HepG2 (cell line): ENCODE results near the gene FKBP14. TPM values are rescaled to one million over a fixed set of nuclear protein-coding genes. Genes with fewer than 3 reads are reported as not detected.

Source experiments
- ESRRA ChIP-seq: sonication (generic); formaldehyde crosslinking; IDR thresholded peaks from 2 replicates; pipeline ENCODE4 v1.5.1; 2020; ENCODE audit warnings: mild to moderate bottlenecking, low read depth, missing genetic modification reagents
- FOXP4 ChIP-seq: sonication (generic); formaldehyde crosslinking; IDR thresholded peaks from 2 replicates; pipeline ENCODE4 v1.4.0; 2020; ENCODE audit warnings: missing genetic modification reagents
- JARID2 ChIP-seq: sonication (generic); formaldehyde crosslinking; IDR thresholded peaks from 2 replicates; pipeline ENCODE4 v1.8.1; 2023; ENCODE audit warnings: missing genetic modification reagents, inconsistent platforms; ENCODE audit not compliant: insufficient replicate concordance
- MED13 ChIP-seq: sonication (generic); formaldehyde crosslinking; IDR thresholded peaks from 2 replicates; pipeline ENCODE4 v1.5.0; 2020; ENCODE audit warnings: missing genetic modification reagents
- THAP8 ChIP-seq: sonication (generic); formaldehyde crosslinking; IDR thresholded peaks from 2 replicates; pipeline ENCODE4 v1.5.1; 2020; ENCODE audit warnings: missing genetic modification reagents, mild to moderate bottlenecking, borderline replicate concordance
- ZBTB33 ChIP-seq: sonication (generic); formaldehyde crosslinking; IDR thresholded peaks from 2 replicates; pipeline ENCODE4 v1.4.0; 2020; ENCODE audit warnings: missing genetic modification reagents
- ZNF142 ChIP-seq: sonication (generic); formaldehyde crosslinking; IDR thresholded peaks from 2 replicates; pipeline ENCODE4 v1.4.0; 2020; ENCODE audit warnings: missing genetic modification reagents
- ZSCAN12 ChIP-seq: sonication (generic); formaldehyde crosslinking; IDR thresholded peaks from 2 replicates; pipeline ENCODE4 v1.9.0; 2021; ENCODE audit warnings: mild to moderate bottlenecking, missing genetic modification reagents
- ZSCAN29 ChIP-seq: sonication (generic); formaldehyde crosslinking; conservative IDR thresholded peaks from 2 replicates; pipeline ENCODE4 v1.4.0; 2020; ENCODE audit warnings: mild to moderate bottlenecking, missing genetic modification reagents
- polyA plus RNA-seq, 8 experiments: library from polyadenylated mRNA; depleted of rRNA in 3 of 8; stranded (reverse) in 7 of 8; unstranded in 1 of 8; fragments of >200 nt; fragmentation: Illumina TruSeq in 4 of 8; extraction: Trizol in 4 of 8; gene quantifications; 2 replicates each; pipeline versions ENCODE4 v1.2.1 to v1.2.3, GENCODE V29; 2011 to 2016; ENCODE audit warnings: low read depth in 4 of 8, missing spikeins in 1 of 8, mixed read lengths in 1 of 8; ENCODE audit not compliant: insufficient read depth in 1 of 8
- total RNA-seq, 5 experiments: library from RNA; depleted of rRNA; stranded (reverse); fragments of >200 nt; fragmentation: Illumina TruSeq; extraction: Trizol; gene quantifications; 2 replicates each; pipeline ENCODE4 v1.2.3, GENCODE V29; 2016; ENCODE audit warnings: low read depth in 1 of 5
- TF ChIP-seq, protein P1 (sequence below): sonication (generic); formaldehyde crosslinking; IDR thresholded peaks from 2 replicates; pipeline ENCODE4 v1.9.0; 2021; ENCODE audit warnings: mild to moderate bottlenecking, missing genetic modification reagents

The FKBP14 gene
- total and polyA plus RNA-seq, 2 of the 13 experiments (the other 11 are each of a cell fraction or from before 2014, with no cell fraction given) = 20.0 to 32.3 TPM

- TF ChIP-seq THAP8 (CRISPR knock-in tag) (no peak), ESRRA (CRISPR knock-in tag) (no peak), ZSCAN29 (CRISPR knock-in tag) (no peak), FOXP4 (CRISPR knock-in tag) (no peak; the same call in 1 of the 2 replicates), JARID2 (CRISPR knock-in tag) (no peak), ZSCAN12 (CRISPR knock-in tag) (no peak), MED13 (CRISPR knock-in tag) (no peak), ZBTB33 (no peak), ZNF142 (no peak; the same call in 1 of the 2 replicates)
- TF ChIP-seq, protein P1, sequence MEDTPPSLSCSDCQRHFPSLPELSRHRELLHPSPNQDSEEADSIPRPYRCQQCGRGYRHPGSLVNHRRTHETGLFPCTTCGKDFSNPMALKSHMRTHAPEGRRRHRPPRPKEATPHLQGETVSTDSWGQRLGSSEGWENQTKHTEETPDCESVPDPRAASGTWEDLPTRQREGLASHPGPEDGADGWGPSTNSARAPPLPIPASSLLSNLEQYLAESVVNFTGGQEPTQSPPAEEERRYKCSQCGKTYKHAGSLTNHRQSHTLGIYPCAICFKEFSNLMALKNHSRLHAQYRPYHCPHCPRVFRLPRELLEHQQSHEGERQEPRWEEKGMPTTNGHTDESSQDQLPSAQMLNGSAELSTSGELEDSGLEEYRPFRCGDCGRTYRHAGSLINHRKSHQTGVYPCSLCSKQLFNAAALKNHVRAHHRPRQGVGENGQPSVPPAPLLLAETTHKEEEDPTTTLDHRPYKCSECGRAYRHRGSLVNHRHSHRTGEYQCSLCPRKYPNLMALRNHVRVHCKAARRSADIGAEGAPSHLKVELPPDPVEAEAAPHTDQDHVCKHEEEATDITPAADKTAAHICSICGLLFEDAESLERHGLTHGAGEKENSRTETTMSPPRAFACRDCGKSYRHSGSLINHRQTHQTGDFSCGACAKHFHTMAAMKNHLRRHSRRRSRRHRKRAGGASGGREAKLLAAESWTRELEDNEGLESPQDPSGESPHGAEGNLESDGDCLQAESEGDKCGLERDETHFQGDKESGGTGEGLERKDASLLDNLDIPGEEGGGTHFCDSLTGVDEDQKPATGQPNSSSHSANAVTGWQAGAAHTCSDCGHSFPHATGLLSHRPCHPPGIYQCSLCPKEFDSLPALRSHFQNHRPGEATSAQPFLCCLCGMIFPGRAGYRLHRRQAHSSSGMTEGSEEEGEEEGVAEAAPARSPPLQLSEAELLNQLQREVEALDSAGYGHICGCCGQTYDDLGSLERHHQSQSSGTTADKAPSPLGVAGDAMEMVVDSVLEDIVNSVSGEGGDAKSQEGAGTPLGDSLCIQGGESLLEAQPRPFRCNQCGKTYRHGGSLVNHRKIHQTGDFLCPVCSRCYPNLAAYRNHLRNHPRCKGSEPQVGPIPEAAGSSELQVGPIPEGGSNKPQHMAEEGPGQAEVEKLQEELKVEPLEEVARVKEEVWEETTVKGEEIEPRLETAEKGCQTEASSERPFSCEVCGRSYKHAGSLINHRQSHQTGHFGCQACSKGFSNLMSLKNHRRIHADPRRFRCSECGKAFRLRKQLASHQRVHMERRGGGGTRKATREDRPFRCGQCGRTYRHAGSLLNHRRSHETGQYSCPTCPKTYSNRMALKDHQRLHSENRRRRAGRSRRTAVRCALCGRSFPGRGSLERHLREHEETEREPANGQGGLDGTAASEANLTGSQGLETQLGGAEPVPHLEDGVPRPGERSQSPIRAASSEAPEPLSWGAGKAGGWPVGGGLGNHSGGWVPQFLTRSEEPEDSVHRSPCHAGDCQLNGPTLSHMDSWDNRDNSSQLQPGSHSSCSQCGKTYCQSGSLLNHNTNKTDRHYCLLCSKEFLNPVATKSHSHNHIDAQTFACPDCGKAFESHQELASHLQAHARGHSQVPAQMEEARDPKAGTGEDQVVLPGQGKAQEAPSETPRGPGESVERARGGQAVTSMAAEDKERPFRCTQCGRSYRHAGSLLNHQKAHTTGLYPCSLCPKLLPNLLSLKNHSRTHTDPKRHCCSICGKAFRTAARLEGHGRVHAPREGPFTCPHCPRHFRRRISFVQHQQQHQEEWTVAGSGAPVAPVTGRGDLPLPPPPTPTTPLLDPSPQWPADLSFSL (CRISPR knock-in tag) = no peak
Measured at GRCh38 chr7:30028749-30029635, 2.5 kb upstream of the FKBP14 start (continued).
